ENCODE data around the gene ANKS1A. TPM values are rescaled to one million over a fixed set of nuclear protein-coding genes. Genes with fewer than 3 reads are reported as not detected.
A peak's percentile ranks its signal among the peaks of the same experiment; 100 is the strongest.

ANKS1A gene
- total RNA-seq, 4 donors from 2014 or later = 25.7 to 49.7 (median 28.1) TPM

DNA sequence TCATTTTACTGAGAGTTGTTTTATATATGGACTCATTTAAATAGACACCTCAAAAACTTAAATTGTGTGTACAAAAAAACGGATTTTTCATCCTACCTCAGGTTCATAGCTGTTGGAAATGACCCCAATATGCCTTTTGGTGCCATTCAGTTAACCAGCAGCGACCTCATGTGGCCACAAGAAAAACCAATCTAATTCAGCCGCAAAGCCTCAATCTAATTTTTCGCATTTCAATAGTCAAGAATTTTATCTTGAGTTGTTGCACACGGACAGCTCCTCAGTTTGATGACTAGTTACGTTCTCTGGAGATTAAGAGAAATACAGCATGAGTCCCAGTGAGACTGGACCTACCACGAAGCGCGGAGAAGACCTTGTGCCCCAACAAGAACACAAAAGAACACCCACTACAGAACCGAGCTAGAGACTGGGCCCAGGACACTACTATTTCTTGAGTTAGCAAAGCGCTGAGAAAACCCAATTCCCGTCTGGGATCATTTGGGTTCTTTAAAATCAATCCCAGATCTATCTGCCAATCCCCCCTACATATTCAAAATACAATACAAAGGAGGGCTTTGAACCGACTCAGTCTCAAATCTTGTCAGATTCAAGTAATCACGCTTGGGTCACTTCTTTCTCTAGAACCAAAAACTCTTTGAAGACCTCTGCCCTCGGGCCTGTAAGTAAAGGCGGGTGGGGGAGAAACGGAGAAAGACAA, 251.0 kb downstream of the ANKS1A start:
- ATAC-seq (ENCODE audit: low FRiP score) (peak; percentile 41), DNase-seq (ENCODE audit: low spot score) (no peak)
- peak in 2 of 3 donors; percentile 27 to 64 for TF ChIP-seq CTCF (IDR thresholded peaks at IDR 0.05)

GRCh38 chr6:35140639-35141006, 251.6 kb downstream of the ANKS1A start:
- TF ChIP-seq CTCF (IDR thresholded peaks at IDR 0.05) = no peak
- ATAC-seq (ENCODE audit: low FRiP score) (no peak), DNase-seq (ENCODE audit: low spot score) (no peak)

Small RNA genes lying within 50 kb of the gene (small RNA-seq; reads per million reads assigned to genes)
- gene AL138721.1 = not detected

Other genes with a start within 250 kb of the ANKS1A start
- 10 to 100 TPM; 77.5 to 84.1 (median 80.1) TPM for gene ILRUN, start 192.5 kb upstream of the ANKS1A start, total RNA-seq
- gene SNRPC, start 131.8 kb upstream of the ANKS1A start, total RNA-seq = 10 to 100 TPM; 30.9 to 65.5 (median 51.5) TPM
- gene BLTP3A, start 97.2 kb upstream of the ANKS1A start, total RNA-seq = 10 to 100 TPM; 11.7 to 19.6 (median 16.0) TPM
- 10 to 100 TPM; 18.8 to 23.6 (median 21.4) TPM for gene TAF11, start 1.2 kb upstream of the ANKS1A start, total RNA-seq